ENCODE measurements around the gene RGP1. TPM values are rescaled to one million over a fixed set of nuclear protein-coding genes. Genes with fewer than 3 reads are reported as not detected.

The RGP1 gene
- total and polyA plus RNA-seq, 9 of the 15 experiments (the other 6 are each of a cell fraction or from before 2014, with no cell fraction given), result 0.42 to 13.8 (median 6.7) TPM

- TF ChIP-seq, protein P1, sequence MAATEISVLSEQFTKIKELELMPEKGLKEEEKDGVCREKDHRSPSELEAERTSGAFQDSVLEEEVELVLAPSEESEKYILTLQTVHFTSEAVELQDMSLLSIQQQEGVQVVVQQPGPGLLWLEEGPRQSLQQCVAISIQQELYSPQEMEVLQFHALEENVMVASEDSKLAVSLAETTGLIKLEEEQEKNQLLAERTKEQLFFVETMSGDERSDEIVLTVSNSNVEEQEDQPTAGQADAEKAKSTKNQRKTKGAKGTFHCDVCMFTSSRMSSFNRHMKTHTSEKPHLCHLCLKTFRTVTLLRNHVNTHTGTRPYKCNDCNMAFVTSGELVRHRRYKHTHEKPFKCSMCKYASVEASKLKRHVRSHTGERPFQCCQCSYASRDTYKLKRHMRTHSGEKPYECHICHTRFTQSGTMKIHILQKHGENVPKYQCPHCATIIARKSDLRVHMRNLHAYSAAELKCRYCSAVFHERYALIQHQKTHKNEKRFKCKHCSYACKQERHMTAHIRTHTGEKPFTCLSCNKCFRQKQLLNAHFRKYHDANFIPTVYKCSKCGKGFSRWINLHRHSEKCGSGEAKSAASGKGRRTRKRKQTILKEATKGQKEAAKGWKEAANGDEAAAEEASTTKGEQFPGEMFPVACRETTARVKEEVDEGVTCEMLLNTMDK (IDR thresholded peaks at IDR 0.05; ENCODE audit: borderline replicate concordance, insufficient read depth, low read depth, low read length, poor library complexity, severe bottlenecking), result no peak
- TF ChIP-seq CEBPG (CRISPR knock-in tag; IDR thresholded peaks at IDR 0.05), result no peak
- no peak for TF ChIP-seq CEBPG (tag; conservative IDR thresholded peaks at IDR 0.05 in 1 of 2, IDR thresholded peaks at IDR 0.05 in 1 of 2)
- no peak for TF ChIP-seq ZNF133 (CRISPR knock-in tag; IDR thresholded peaks at IDR 0.05)
- TF ChIP-seq, protein P2, sequence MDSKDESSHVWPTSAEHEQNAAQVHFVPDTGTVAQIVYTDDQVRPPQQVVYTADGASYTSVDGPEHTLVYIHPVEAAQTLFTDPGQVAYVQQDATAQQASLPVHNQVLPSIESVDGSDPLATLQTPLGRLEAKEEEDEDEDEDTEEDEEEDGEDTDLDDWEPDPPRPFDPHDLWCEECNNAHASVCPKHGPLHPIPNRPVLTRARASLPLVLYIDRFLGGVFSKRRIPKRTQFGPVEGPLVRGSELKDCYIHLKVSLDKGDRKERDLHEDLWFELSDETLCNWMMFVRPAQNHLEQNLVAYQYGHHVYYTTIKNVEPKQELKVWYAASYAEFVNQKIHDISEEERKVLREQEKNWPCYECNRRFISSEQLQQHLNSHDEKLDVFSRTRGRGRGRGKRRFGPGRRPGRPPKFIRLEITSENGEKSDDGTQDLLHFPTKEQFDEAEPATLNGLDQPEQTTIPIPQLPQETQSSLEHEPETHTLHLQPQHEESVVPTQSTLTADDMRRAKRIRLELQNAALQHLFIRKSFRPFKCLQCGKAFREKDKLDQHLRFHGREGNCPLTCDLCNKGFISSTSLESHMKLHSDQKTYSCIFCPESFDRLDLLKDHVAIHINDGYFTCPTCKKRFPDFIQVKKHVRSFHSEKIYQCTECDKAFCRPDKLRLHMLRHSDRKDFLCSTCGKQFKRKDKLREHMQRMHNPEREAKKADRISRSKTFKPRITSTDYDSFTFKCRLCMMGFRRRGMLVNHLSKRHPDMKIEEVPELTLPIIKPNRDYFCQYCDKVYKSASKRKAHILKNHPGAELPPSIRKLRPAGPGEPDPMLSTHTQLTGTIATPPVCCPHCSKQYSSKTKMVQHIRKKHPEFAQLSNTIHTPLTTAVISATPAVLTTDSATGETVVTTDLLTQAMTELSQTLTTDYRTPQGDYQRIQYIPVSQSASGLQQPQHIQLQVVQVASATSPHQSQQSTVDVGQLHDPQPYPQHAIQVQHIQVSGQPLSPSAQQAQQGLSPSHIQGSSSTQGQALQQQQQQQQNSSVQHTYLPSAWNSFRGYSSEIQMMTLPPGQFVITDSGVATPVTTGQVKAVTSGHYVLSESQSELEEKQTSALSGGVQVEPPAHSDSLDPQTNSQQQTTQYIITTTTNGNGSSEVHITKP (IDR thresholded peaks at IDR 0.05; ENCODE audit: partially characterized antibody), result no peak
- no peak for TF ChIP-seq ZNF780A (CRISPR knock-in tag; IDR thresholded peaks at IDR 0.05)
- TF ChIP-seq, protein P3, sequence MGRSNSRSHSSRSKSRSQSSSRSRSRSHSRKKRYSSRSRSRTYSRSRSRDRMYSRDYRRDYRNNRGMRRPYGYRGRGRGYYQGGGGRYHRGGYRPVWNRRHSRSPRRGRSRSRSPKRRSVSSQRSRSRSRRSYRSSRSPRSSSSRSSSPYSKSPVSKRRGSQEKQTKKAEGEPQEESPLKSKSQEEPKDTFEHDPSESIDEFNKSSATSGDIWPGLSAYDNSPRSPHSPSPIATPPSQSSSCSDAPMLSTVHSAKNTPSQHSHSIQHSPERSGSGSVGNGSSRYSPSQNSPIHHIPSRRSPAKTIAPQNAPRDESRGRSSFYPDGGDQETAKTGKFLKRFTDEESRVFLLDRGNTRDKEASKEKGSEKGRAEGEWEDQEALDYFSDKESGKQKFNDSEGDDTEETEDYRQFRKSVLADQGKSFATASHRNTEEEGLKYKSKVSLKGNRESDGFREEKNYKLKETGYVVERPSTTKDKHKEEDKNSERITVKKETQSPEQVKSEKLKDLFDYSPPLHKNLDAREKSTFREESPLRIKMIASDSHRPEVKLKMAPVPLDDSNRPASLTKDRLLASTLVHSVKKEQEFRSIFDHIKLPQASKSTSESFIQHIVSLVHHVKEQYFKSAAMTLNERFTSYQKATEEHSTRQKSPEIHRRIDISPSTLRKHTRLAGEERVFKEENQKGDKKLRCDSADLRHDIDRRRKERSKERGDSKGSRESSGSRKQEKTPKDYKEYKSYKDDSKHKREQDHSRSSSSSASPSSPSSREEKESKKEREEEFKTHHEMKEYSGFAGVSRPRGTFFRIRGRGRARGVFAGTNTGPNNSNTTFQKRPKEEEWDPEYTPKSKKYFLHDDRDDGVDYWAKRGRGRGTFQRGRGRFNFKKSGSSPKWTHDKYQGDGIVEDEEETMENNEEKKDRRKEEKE (IDR thresholded peaks at IDR 0.05; ENCODE audit: borderline replicate concordance in 1 of 2, control insufficient read depth in 1 of 2, low read depth in 2 of 2, low read length in 1 of 2), result no peak
These were observed 16.1 kb upstream of the RGP1 start (continued) for GRCh38 chr9:35732800-35733541.
